Fibroblast of lung (primary cell): ENCODE data around the gene TTLL10.

Experiments used
- CTCF ChIP-seq, 2 donors: IDR thresholded peaks in 1 of 2; conservative IDR thresholded peaks in 1 of 2; 1 replicate in 1 of 2; 2 replicates in 1 of 2; pipeline ENCODE4 v1.5.1; 2011 to 2012; ENCODE audit warnings: low read length in 2 of 2, control low read depth in 1 of 2, inconsistent platforms in 1 of 2, low read depth in 1 of 2, mild to moderate bottlenecking in 1 of 2
- EZH2 ChIP-seq: IDR thresholded peaks from 2 replicates; pipeline ENCODE4 v1.5.1; 2012; ENCODE audit warnings: low read length, control low read depth, mild to moderate bottlenecking; ENCODE audit errors: missing control alignments

DNA sequence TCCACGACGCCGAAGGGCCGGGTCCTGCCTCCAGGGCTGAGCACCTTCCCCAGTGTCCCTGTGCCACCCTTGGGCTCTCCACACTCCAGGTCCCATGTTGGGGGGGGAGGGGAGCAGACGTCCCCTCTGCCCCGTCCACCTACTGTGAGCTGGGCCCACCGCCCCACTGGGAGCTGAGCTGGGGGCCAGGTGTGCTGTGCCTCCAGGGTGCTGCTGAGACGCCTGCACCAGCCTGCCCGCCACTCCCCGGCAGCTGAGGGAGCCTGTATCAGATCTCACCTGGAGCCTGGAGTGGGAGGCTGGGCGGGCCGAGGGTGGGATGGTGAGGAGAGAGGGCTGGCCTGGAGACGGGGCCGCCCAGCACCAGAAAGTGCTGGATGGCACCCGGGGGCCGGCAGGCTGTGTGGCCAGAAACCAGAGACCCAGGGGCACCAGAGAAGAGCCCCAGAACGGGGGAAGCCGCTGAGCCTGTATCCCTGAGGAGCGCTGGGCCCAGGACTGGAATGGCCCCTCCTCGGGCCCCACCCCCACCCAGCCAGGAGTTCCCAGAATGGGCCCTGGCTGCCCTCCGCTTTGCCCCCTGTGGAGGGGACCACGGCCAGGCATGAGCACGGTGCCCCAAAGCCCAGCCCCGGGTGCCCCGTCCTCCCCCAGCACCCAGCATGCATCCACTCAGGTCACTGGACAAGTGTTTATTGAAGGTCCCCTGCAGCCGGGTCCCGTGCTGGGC, 29.3 kb downstream of the TTLL10 start:
- TF ChIP-seq CTCF (conservative IDR thresholded peaks at IDR 0.05 in 1 of 2, IDR thresholded peaks at IDR 0.05 in 1 of 2; ENCODE audit: low read depth in 1 of 2, low read length in 2 of 2) (no peak), EZH2 (no peak)
